SK-N-SH treated with all-trans-retinoic acid at 6 μM for 48 hours (cell line): ENCODE measurements around the gene ADARB2.

Experiments used
- ATAC-seq: fragments of 200-7000 bp; cut with Tn5 transposase; 3 replicates; pipeline ENCODE4 v1.9.1; 2020; ENCODE audit warnings: mild to moderate bottlenecking, moderate library complexity
- ARNTL ChIP-seq: fragments of 450-650 bp; formaldehyde crosslinking; IDR thresholded peaks from 2 replicates; pipeline ENCODE4 v1.5.0; 2020; ENCODE audit warnings: low read depth, mild to moderate bottlenecking, moderate library complexity, borderline replicate concordance
- CSDC2 ChIP-seq: fragments of 250-450 bp; sonication (Bioruptor Pico); IDR thresholded peaks from 2 replicates; pipeline ENCODE4 v1.5.0; 2020; ENCODE audit warnings: mild to moderate bottlenecking, moderate library complexity
- ESRRG ChIP-seq: fragments of 250-450 bp; sonication (Bioruptor Pico); IDR thresholded peaks from 2 replicates; pipeline ENCODE4 v1.6.1; 2021; ENCODE audit warnings: mild to moderate bottlenecking
- GLIS3 ChIP-seq: fragments of 250-450 bp; sonication (Bioruptor Pico); IDR thresholded peaks from 2 replicates; pipeline ENCODE4 v1.5.0; 2020; ENCODE audit warnings: mild to moderate bottlenecking, moderate library complexity
- ISL1 ChIP-seq: fragments of 250-450 bp; sonication (Bioruptor Pico); IDR thresholded peaks from 2 replicates; pipeline ENCODE4 v2.1.2; 2022; ENCODE audit warnings: mild to moderate bottlenecking, moderate library complexity
- OSR1 ChIP-seq: fragments of 250-450 bp; sonication (Bioruptor Pico); IDR thresholded peaks from 2 replicates; pipeline ENCODE4 v1.8.0; 2022; ENCODE audit warnings: moderate library complexity, mild to moderate bottlenecking, inconsistent platforms
- PPARA ChIP-seq: fragments of 250-450 bp; sonication (Bioruptor Pico); IDR thresholded peaks from 2 replicates; pipeline ENCODE4 v1.5.0; 2020; ENCODE audit warnings: mild to moderate bottlenecking, borderline replicate concordance
- RARB ChIP-seq: fragments of 250-450 bp; sonication (Bioruptor Pico); IDR thresholded peaks from 2 replicates; pipeline ENCODE4 v1.8.0; 2021; ENCODE audit warnings: mild to moderate bottlenecking, moderate library complexity
- TCF4 ChIP-seq: fragments of 250-450 bp; sonication (Bioruptor Pico); IDR thresholded peaks from 2 replicates; pipeline ENCODE4 v1.8.0; 2021; ENCODE audit warnings: mild to moderate bottlenecking, moderate library complexity, borderline replicate concordance
- TOX ChIP-seq: fragments of 250-450 bp; sonication (Bioruptor Pico); IDR thresholded peaks from 2 replicates; pipeline ENCODE4 v1.8.0; 2021; ENCODE audit warnings: mild to moderate bottlenecking, moderate library complexity, borderline replicate concordance
- ZFP3 ChIP-seq: fragments of 250-450 bp; sonication (Bioruptor Pico); IDR thresholded peaks from 2 replicates; pipeline ENCODE4 v1.5.0; 2020; ENCODE audit warnings: mild to moderate bottlenecking, moderate library complexity
- ZFP30 ChIP-seq: fragments of 450-650 bp; formaldehyde crosslinking; IDR thresholded peaks from 2 replicates; pipeline ENCODE4 v1.5.0; 2022; ENCODE audit warnings: mild to moderate bottlenecking, moderate library complexity
- ZNF565 ChIP-seq: fragments of 450-650 bp; formaldehyde crosslinking; conservative IDR thresholded peaks from 2 replicates; pipeline ENCODE4 v1.5.0; 2020; ENCODE audit warnings: low read depth, mild to moderate bottlenecking, moderate library complexity
- ZNF70 ChIP-seq: fragments of 450-650 bp; formaldehyde crosslinking; IDR thresholded peaks from 2 replicates; pipeline ENCODE4 v1.5.0; 2020; ENCODE audit warnings: mild to moderate bottlenecking, moderate library complexity
- ZNF8 ChIP-seq: fragments of 450-650 bp; formaldehyde crosslinking; IDR thresholded peaks from 2 replicates; pipeline ENCODE4 v1.5.0; 2020; ENCODE audit warnings: mild to moderate bottlenecking, moderate library complexity
- TF ChIP-seq, protein P1 (sequence below): fragments of 250-450 bp; sonication (Bioruptor Pico); IDR thresholded peaks from 2 replicates; pipeline ENCODE4 v1.5.1; 2021; ENCODE audit warnings: mild to moderate bottlenecking, moderate library complexity
- TF ChIP-seq, protein P2 (sequence below): fragments of 250-450 bp; sonication (Bioruptor Pico); IDR thresholded peaks from 2 replicates; pipeline ENCODE4 v1.5.1; 2020; ENCODE audit warnings: low read depth, mild to moderate bottlenecking, moderate library complexity
- TF ChIP-seq, protein P3 (sequence below): fragments of 250-450 bp; sonication (Bioruptor Pico); IDR thresholded peaks from 2 replicates; pipeline ENCODE4 v1.8.0; 2021; ENCODE audit warnings: low read depth, mild to moderate bottlenecking, moderate library complexity, borderline replicate concordance

ADARB2 gene

GRCh38 chr10:1744524-1744923, 7.2 kb upstream of the ADARB2 start (continued):
- no peak for TF ChIP-seq ZNF565 (CRISPR knock-in tag)
- no peak for TF ChIP-seq OSR1 (CRISPR knock-in tag)
- TF ChIP-seq TOX (CRISPR knock-in tag) = no peak
- TF ChIP-seq, protein P1, sequence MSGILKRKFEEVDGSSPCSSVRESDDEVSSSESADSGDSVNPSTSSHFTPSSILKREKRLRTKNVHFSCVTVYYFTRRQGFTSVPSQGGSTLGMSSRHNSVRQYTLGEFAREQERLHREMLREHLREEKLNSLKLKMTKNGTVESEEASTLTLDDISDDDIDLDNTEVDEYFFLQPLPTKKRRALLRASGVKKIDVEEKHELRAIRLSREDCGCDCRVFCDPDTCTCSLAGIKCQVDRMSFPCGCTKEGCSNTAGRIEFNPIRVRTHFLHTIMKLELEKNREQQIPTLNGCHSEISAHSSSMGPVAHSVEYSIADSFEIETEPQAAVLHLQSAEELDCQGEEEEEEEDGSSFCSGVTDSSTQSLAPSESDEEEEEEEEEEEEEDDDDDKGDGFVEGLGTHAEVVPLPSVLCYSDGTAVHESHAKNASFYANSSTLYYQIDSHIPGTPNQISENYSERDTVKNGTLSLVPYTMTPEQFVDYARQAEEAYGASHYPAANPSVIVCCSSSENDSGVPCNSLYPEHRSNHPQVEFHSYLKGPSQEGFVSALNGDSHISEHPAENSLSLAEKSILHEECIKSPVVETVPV (CRISPR knock-in tag) = no peak
- TF ChIP-seq PPARA (CRISPR knock-in tag) = no peak
- no peak for TF ChIP-seq ARNTL (CRISPR knock-in tag)
- TF ChIP-seq TCF4 (CRISPR knock-in tag) = no peak

DNA sequence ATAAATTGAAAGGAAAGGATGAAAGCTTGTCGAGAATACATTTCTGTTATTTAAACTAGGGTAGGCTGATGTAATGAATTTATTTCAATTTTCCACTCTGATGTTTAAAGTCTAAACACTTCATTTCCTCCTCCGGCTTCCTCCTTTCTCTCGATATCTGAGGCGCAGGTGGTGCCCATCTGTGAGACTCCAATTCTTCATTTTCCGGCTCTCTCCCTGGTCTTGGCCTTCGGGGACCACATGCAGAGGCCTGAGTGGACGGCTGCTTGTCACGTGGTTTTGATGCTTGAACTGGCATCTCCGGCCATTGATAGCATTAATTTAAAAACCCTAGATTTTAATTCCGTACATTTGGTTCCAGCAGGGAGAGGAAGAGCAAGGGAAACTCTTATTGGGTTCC, 5.8 kb upstream of the ADARB2 start:
- no peak for ATAC-seq
- no peak for TF ChIP-seq OSR1 (CRISPR knock-in tag)
- no peak for TF ChIP-seq ZFP30 (CRISPR knock-in tag)
- no peak for TF ChIP-seq ZNF70 (CRISPR knock-in tag)
- no peak for TF ChIP-seq CSDC2 (CRISPR knock-in tag)
- TF ChIP-seq ISL1 (CRISPR knock-in tag) = no peak
- TF ChIP-seq, protein P1 (CRISPR knock-in tag) = no peak
- TF ChIP-seq ZNF8 (CRISPR knock-in tag) = no peak
- no peak for TF ChIP-seq TCF4 (CRISPR knock-in tag)

GRCh38 chr10:1741450-1741849, 4.1 kb upstream of the ADARB2 start:
- ATAC-seq = no peak
- TF ChIP-seq, protein P1 (CRISPR knock-in tag) = no peak
- TF ChIP-seq, protein P2, sequence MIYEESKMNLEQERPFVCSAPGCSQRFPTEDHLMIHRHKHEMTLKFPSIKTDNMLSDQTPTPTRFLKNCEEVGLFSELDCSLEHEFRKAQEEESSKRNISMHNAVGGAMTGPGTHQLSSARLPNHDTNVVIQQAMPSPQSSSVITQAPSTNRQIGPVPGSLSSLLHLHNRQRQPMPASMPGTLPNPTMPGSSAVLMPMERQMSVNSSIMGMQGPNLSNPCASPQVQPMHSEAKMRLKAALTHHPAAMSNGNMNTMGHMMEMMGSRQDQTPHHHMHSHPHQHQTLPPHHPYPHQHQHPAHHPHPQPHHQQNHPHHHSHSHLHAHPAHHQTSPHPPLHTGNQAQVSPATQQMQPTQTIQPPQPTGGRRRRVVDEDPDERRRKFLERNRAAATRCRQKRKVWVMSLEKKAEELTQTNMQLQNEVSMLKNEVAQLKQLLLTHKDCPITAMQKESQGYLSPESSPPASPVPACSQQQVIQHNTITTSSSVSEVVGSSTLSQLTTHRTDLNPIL (CRISPR knock-in tag) = no peak
- no peak for TF ChIP-seq ISL1 (CRISPR knock-in tag)
- no peak for TF ChIP-seq GLIS3 (CRISPR knock-in tag)
- TF ChIP-seq TCF4 (CRISPR knock-in tag) = no peak
- TF ChIP-seq ARNTL (CRISPR knock-in tag) = no peak
- TF ChIP-seq RARB (CRISPR knock-in tag) = no peak

- ATAC-seq = no peak
- no peak for TF ChIP-seq ESRRG
- TF ChIP-seq GLIS3 (CRISPR knock-in tag) = no peak
- TF ChIP-seq TOX (CRISPR knock-in tag) = no peak
- TF ChIP-seq, protein P1 (CRISPR knock-in tag) = no peak
- TF ChIP-seq, protein P2 (CRISPR knock-in tag) = no peak
- TF ChIP-seq ZFP30 (CRISPR knock-in tag) = no peak
- TF ChIP-seq TCF4 (CRISPR knock-in tag) = no peak
- TF ChIP-seq, protein P3, sequence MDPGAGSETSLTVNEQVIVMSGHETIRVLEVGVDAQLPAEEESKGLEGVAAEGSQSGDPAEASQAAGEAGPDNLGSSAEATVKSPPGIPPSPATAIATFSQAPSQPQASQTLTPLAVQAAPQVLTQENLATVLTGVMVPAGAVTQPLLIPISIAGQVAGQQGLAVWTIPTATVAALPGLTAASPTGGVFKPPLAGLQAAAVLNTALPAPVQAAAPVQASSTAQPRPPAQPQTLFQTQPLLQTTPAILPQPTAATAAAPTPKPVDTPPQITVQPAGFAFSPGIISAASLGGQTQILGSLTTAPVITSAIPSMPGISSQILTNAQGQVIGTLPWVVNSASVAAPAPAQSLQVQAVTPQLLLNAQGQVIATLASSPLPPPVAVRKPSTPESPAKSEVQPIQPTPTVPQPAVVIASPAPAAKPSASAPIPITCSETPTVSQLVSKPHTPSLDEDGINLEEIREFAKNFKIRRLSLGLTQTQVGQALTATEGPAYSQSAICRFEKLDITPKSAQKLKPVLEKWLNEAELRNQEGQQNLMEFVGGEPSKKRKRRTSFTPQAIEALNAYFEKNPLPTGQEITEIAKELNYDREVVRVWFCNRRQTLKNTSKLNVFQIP (CRISPR knock-in tag) = no peak
- TF ChIP-seq OSR1 (CRISPR knock-in tag) = no peak
- TF ChIP-seq CSDC2 (CRISPR knock-in tag) = no peak
- TF ChIP-seq ZFP3 (CRISPR knock-in tag) = no peak
- TF ChIP-seq ISL1 (CRISPR knock-in tag) = no peak
- no peak for TF ChIP-seq ZNF565 (CRISPR knock-in tag)
These were observed 2.4 kb upstream of the ADARB2 start for GRCh38 chr10:1739751-1740150.
